GM19455 (cell line): Measurements from ENCODE around the gene PDE4B.
"Not testable (repeated sequence)": the region's sequence is repeated elsewhere in the genome, so short reads cannot be mapped to it uniquely, and the experiment has no call there.

Experiments used
- ATAC-seq: cut with Tn5 transposase; IDR thresholded peaks from one replicate; pipeline ENCODE4 v1.9.1; 2021; ENCODE audit not compliant: unreplicated experiment

PDE4B gene

GRCh38 chr1:65813956-65814355 lies 21.3 kb downstream of the PDE4B start:
- ATAC-seq, result no peak

- no peak for ATAC-seq
Observed at GRCh38 chr1:65814752-65815151, 22.1 kb downstream of the PDE4B start.

- no peak for ATAC-seq
Observed at GRCh38 chr1:65817891-65818290, 25.2 kb downstream of the PDE4B start.

- no peak for ATAC-seq
Observed at GRCh38 chr1:65818966-65819365, 26.3 kb downstream of the PDE4B start.

GRCh38 chr1:65820983-65821382 lies 28.3 kb downstream of the PDE4B start:
- ATAC-seq, result no peak

- no peak for ATAC-seq
Observed at GRCh38 chr1:65821386-65821785, 28.7 kb downstream of the PDE4B start.

GRCh38 chr1:65824103-65824502 lies 31.4 kb downstream of the PDE4B start:
- ATAC-seq, result no peak

GRCh38 chr1:65825741-65826140 lies 33.0 kb downstream of the PDE4B start:
- no peak for ATAC-seq

GRCh38 chr1:65826782-65827181 lies 34.1 kb downstream of the PDE4B start:
- no peak for ATAC-seq

- ATAC-seq, result no peak
Observed at GRCh38 chr1:65827346-65827745, 34.7 kb downstream of the PDE4B start.

GRCh38 chr1:65830306-65830705 lies 37.6 kb downstream of the PDE4B start:
- ATAC-seq, result no peak

- no peak for ATAC-seq
Observed at GRCh38 chr1:65832296-65832695, 39.6 kb downstream of the PDE4B start.

- no peak for ATAC-seq
Observed at GRCh38 chr1:65836686-65837085, 44.0 kb downstream of the PDE4B start.

GRCh38 chr1:65840683-65841082 lies 48.0 kb downstream of the PDE4B start:
- ATAC-seq, result no peak

GRCh38 chr1:65844296-65844695 lies 51.6 kb downstream of the PDE4B start:
- no peak for ATAC-seq

GRCh38 chr1:65844821-65845534 lies 52.3 kb downstream of the PDE4B start:
- no peak for ATAC-seq

GRCh38 chr1:65845535-65846060 lies 52.9 kb downstream of the PDE4B start:
- ATAC-seq, result no peak

- ATAC-seq, result no peak
Observed at GRCh38 chr1:65846866-65847265, 54.2 kb downstream of the PDE4B start.

- no peak for ATAC-seq
Observed at GRCh38 chr1:65850281-65850680, 57.6 kb downstream of the PDE4B start.

GRCh38 chr1:65856591-65856990 lies 63.9 kb downstream of the PDE4B start:
- ATAC-seq, result not testable (repeated sequence)

GRCh38 chr1:65866439-65866838 lies 73.7 kb downstream of the PDE4B start:
- ATAC-seq, result no peak

- ATAC-seq, result no peak
Observed at GRCh38 chr1:65872301-65872700, 79.6 kb downstream of the PDE4B start.

GRCh38 chr1:65878342-65878741 lies 85.6 kb downstream of the PDE4B start:
- ATAC-seq, result not testable (repeated sequence)
